Measurements from ENCODE around the gene GLDC. TPM values are rescaled to one million over a fixed set of nuclear protein-coding genes. Genes with fewer than 3 reads are reported as not detected.

GLDC gene
- total and polyA plus RNA-seq, 2 donors (not counting 1 experiment from before 2014, with no cell fraction given), result 0.71 to 0.86 TPM

DNA sequence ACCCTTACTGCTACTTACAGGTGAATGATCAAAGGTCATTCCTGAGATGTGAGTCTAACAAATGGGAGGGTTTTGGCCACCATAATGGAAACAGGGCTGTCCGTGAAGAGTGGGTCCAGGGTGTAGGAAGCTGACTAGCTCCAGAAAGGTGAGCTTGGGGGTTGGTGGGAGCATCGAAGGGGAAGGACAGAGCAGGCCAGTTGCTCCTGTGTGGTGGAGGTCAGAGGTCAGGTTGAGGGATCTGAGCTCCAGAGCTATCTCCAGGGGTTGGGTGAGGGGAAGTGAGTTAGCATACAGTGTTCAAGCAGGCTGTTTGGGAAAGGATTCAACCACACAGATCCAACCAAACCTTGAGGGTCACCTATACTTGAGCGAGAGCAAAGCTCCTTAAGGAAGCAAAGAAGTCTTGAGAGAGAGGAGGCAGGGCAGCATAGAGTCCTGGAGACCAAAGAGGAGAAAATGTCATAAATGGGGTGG lies 18.7 kb upstream of the GLDC start:
- WGBS (ENCODE audit: insufficient coverage), result 98% methylated on average over 3 of the region's 3 CpGs
- intact Hi-C loops (cut with micrococcal nuclease), result no loop called here
- Histone ChIP-seq H3K4me3 (ENCODE audit: control extremely low read depth in 1 of 5, extremely low read depth in 1 of 5, insufficient read depth in 1 of 5, low read depth in 2 of 5, low read length in 4 of 5) (no peak overlapping the region), H2AFZ (ENCODE audit: insufficient read depth, low read depth, low read length, poor library complexity, severe bottlenecking) (no peak overlapping the region), H3K9me3 (ENCODE audit: control extremely low read depth in 1 of 3, control insufficient read depth in 2 of 3, insufficient read depth in 1 of 3, low read length in 2 of 3) (no peaks in the 10 kb centered on the region), H3K79me2 (ENCODE audit: control insufficient read depth, insufficient read depth, low read length) (no peaks in the 10 kb centered on the region), H3K27me3 (replicated peaks in 1 of 4; ENCODE audit: control extremely low read depth in 1 of 4, control insufficient read depth in 3 of 4, insufficient read depth in 4 of 4, low read length in 3 of 4) (no peaks in the 10 kb centered on the region), H4K20me1 (ENCODE audit: control insufficient read depth, insufficient read depth, low read length, poor library complexity, severe bottlenecking) (no peaks in the 10 kb centered on the region), H3K9ac (ENCODE audit: low read length) (no peak overlapping the region), H3K36me3 (replicated peaks in 1 of 2; ENCODE audit: control extremely low read depth in 1 of 2, control insufficient read depth in 1 of 2, extremely low read depth in 1 of 2, insufficient read depth in 2 of 2, low read length in 1 of 2) (no peaks in the 10 kb centered on the region), H3K27ac (ENCODE audit: low read length in 2 of 2) (no peak overlapping the region), H3K4me1 (ENCODE audit: control insufficient read depth in 2 of 2, insufficient read depth in 2 of 2, low read length in 2 of 2) (no peaks in the 10 kb centered on the region), H3K4me2 (replicated peaks; ENCODE audit: low read depth, low read length, poor library complexity, severe bottlenecking) (no peak overlapping the region)
- ChIA-PET CTCF (interaction anchor here (0.9 to 1.4 kb wide), 3 partner anchors 16 to 93 kb away, joined by 3 to 4 read pairs (median 3); no protein-coding TSS in a partner anchor), POLR2A (no interaction called here)
- Mint-ChIP-seq H3K27ac (no peak overlapping the region), H3K9me3 (ENCODE audit: insufficient read depth) (no peaks in the 10 kb centered on the region), H3K27me3 (no peaks in the 10 kb centered on the region), H3K4me1 (peaks cover 4% of the 10 kb centered on the region), H3K4me3 (no peak overlapping the region)
- TF ChIP-seq, protein P1, sequence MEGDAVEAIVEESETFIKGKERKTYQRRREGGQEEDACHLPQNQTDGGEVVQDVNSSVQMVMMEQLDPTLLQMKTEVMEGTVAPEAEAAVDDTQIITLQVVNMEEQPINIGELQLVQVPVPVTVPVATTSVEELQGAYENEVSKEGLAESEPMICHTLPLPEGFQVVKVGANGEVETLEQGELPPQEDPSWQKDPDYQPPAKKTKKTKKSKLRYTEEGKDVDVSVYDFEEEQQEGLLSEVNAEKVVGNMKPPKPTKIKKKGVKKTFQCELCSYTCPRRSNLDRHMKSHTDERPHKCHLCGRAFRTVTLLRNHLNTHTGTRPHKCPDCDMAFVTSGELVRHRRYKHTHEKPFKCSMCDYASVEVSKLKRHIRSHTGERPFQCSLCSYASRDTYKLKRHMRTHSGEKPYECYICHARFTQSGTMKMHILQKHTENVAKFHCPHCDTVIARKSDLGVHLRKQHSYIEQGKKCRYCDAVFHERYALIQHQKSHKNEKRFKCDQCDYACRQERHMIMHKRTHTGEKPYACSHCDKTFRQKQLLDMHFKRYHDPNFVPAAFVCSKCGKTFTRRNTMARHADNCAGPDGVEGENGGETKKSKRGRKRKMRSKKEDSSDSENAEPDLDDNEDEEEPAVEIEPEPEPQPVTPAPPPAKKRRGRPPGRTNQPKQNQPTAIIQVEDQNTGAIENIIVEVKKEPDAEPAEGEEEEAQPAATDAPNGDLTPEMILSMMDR (IDR thresholded peaks at IDR 0.05), result no peak
- no peak for TF ChIP-seq EZH2 (IDR thresholded peaks at IDR 0.05; ENCODE audit: borderline replicate concordance, insufficient read depth, low read depth, low read length, poor library complexity, severe bottlenecking)
- no peak for DNase-seq
- no peak for ATAC-seq (ENCODE audit: low read depth)

DNA sequence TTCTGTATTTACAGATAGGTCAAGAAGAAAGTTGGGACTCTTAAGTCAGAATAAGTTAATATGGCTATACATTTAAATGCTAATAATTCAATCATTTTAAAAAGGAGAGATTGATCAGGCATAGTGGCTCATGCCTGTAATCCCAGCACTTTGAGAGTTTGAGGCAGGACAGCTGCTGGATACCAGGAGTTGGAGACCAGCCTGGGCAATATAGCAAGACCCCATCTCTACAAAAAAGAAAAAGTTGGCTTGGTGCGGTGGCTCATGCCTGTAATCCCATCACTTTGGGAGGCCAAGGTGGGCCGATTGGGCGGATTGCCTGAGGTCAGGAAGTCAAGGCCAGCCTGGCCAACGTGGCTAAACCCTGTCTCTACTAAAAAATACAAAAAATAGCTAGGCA lies 15.0 kb upstream of the GLDC start:
- no peak overlapping the region for H3K4me3 Mint-ChIP-seq
- CTCF ChIA-PET, result no interaction called here
- Histone ChIP-seq H3K27me3 (replicated peaks in 1 of 4; ENCODE audit: control extremely low read depth in 1 of 4, control insufficient read depth in 3 of 4, insufficient read depth in 4 of 4, low read length in 3 of 4) (no peaks in the 10 kb centered on the region), H3K79me2 (ENCODE audit: control insufficient read depth, insufficient read depth, low read length) (no peaks in the 10 kb centered on the region), H3K36me3 (replicated peaks in 1 of 2; ENCODE audit: control extremely low read depth in 1 of 2, control insufficient read depth in 1 of 2, extremely low read depth in 1 of 2, insufficient read depth in 2 of 2, low read length in 1 of 2) (no peaks in the 10 kb centered on the region), H4K20me1 (ENCODE audit: control insufficient read depth, insufficient read depth, low read length, poor library complexity, severe bottlenecking) (no peaks in the 10 kb centered on the region), H3K27ac (ENCODE audit: low read length in 2 of 2) (no peak overlapping the region), H3K9me3 (ENCODE audit: control extremely low read depth in 1 of 3, control insufficient read depth in 2 of 3, insufficient read depth in 1 of 3, low read length in 2 of 3) (peaks cover 0 to 4% (median 0%) of the 10 kb centered on the region in 3 donors), H3K4me2 (replicated peaks; ENCODE audit: low read depth, low read length, poor library complexity, severe bottlenecking) (no peak overlapping the region), H3K4me1 (ENCODE audit: control insufficient read depth in 2 of 2, insufficient read depth in 2 of 2, low read length in 2 of 2) (no peaks in the 10 kb centered on the region), H3K4me3 (ENCODE audit: control extremely low read depth in 1 of 5, extremely low read depth in 1 of 5, insufficient read depth in 1 of 5, low read depth in 2 of 5, low read length in 4 of 5) (no peak overlapping the region), H3K9ac (ENCODE audit: low read length) (no peak overlapping the region), H2AFZ (ENCODE audit: insufficient read depth, low read depth, low read length, poor library complexity, severe bottlenecking) (no peak overlapping the region)
- H3K4me1 Mint-ChIP-seq, result peaks cover 2% of the 10 kb centered on the region
- intact Hi-C loops (cut with micrococcal nuclease), result no loop called here
- no peaks in the 10 kb centered on the region for H3K9me3 Mint-ChIP-seq (ENCODE audit: insufficient read depth)
- POLR2A ChIA-PET, result no interaction called here
- no peak for TF ChIP-seq EZH2 (IDR thresholded peaks at IDR 0.05; ENCODE audit: borderline replicate concordance, insufficient read depth, low read depth, low read length, poor library complexity, severe bottlenecking)
- TF ChIP-seq, protein P1 (IDR thresholded peaks at IDR 0.05), result no peak
- DNase-seq, result no peak
- WGBS (ENCODE audit: insufficient coverage), result no CpG with 5 or more reads among the region's 4 CpGs
- no peak overlapping the region for H3K27ac Mint-ChIP-seq
- H3K27me3 Mint-ChIP-seq, result peaks cover 5% of the 10 kb centered on the region
- no peak for ATAC-seq (ENCODE audit: low read depth)

Data from B cell (primary cell).